IMR-90 (cell line): ENCODE results near the gene PPP1R1A. TPM values are rescaled to one million over a fixed set of nuclear protein-coding genes. Genes with fewer than 3 reads are reported as not detected.

Experiments
- ATAC-seq: fragments of 200-7000 bp; cut with Tn5 transposase; 2 replicates; pipeline ENCODE4 v1.9.1; 2020; ENCODE audit warnings: low read depth, mild to moderate bottlenecking, moderate library complexity
- BruUV-seq: library from RNA; stranded (reverse); fragments of 400-500 nt; replicated peaks from 2 replicates; lab custom pipeline; 2021; lab: Mats Ljungman, UMichigan
- CTCF ChIA-PET: fragments of 300-600 bp; formaldehyde crosslinking; extraction: SDS; loops from one replicate; lab custom pipeline; 2021; ENCODE audit warnings: antibody characterized with exemption; lab: Yijun Ruan, JAX
- POLR2A ChIA-PET: fragments of 300-600 bp; sonication (Branson Sonifier 250); formaldehyde crosslinking; loops from one replicate; lab custom pipeline; 2022; ENCODE audit warnings: antibody characterized with exemption; ENCODE audit not compliant: unreplicated experiment; lab: Charles Lee
- DNase-seq: peaks from one replicate; pipeline ENCODE4 v3.0.0; 2013
- H2AFZ ChIP-seq: replicated peaks from 2 replicates; pipeline ENCODE3; 2013; ENCODE audit warnings: low read length, mild to moderate bottlenecking; ENCODE audit not compliant: poor library complexity
- H2AK5ac ChIP-seq: 2 replicates; pipeline ENCODE4 v1.6.1; 2013; ENCODE audit warnings: low read depth, low read length, inconsistent platforms
- H2AK9ac ChIP-seq: replicated peaks from 2 replicates; pipeline ENCODE3; 2013; ENCODE audit warnings: mild to moderate bottlenecking, low read depth, low read length, moderate library complexity; ENCODE audit not compliant: poor library complexity
- H2BK120ac ChIP-seq: 2 replicates; pipeline ENCODE4 v1.6.1; 2013; ENCODE audit warnings: low read depth, low read length, inconsistent platforms
- H2BK15ac ChIP-seq: 3 replicates; pipeline ENCODE4 v1.6.1; 2013; ENCODE audit warnings: low read depth, low read length, inconsistent platforms
- H2BK20ac ChIP-seq: 2 replicates; pipeline ENCODE4 v1.6.1; 2013; ENCODE audit warnings: low read depth, mild to moderate bottlenecking, inconsistent platforms, low read length, moderate library complexity
- H2BK5ac ChIP-seq: 2 replicates; pipeline ENCODE4 v1.6.1; 2013; ENCODE audit warnings: mild to moderate bottlenecking, low read depth, low read length, inconsistent platforms; ENCODE audit not compliant: poor library complexity, severe bottlenecking
- H3K14ac ChIP-seq: replicated peaks from 2 replicates; pipeline ENCODE4 v1.6.1; 2013; ENCODE audit warnings: low read depth, low read length, inconsistent platforms
- H3K18ac ChIP-seq: 2 replicates; pipeline ENCODE4 v1.6.1; 2013; ENCODE audit warnings: low read depth, low read length, control low read depth
- H3K23ac ChIP-seq: 2 replicates; pipeline ENCODE4 v1.6.1; 2013; ENCODE audit warnings: low read depth, low read length, inconsistent platforms
- H3K27ac ChIP-seq: 2 replicates; pipeline ENCODE4 v1.5.1; 2013; ENCODE audit warnings: mild to moderate bottlenecking, control low read depth, low read length; ENCODE audit not compliant: insufficient read depth
- H3K27me3 ChIP-seq: 2 replicates; pipeline ENCODE4 v1.6.1; 2013; ENCODE audit warnings: low read length; ENCODE audit not compliant: control insufficient read depth, insufficient read depth
- H3K36me3 ChIP-seq: 2 replicates; pipeline ENCODE4 v1.6.1; 2013; ENCODE audit warnings: low read length, mixed read lengths; ENCODE audit not compliant: control insufficient read depth, insufficient read depth
- H3K4ac ChIP-seq: 2 replicates; pipeline ENCODE4 v1.6.1; 2013; ENCODE audit warnings: low read depth, low read length, inconsistent platforms
- H3K4me1 ChIP-seq: 2 replicates; pipeline ENCODE4 v1.6.1; 2013; ENCODE audit warnings: low read length, mixed read lengths; ENCODE audit not compliant: control insufficient read depth, insufficient read depth
- H3K4me2 ChIP-seq: 2 replicates; pipeline ENCODE4 v1.6.1; 2013; ENCODE audit warnings: low read depth, mild to moderate bottlenecking, control low read depth, low read length, moderate library complexity
- H3K4me3 ChIP-seq: 2 replicates; pipeline ENCODE4 v1.5.1; 2013; ENCODE audit warnings: low read depth, mild to moderate bottlenecking, control low read depth, low read length, moderate library complexity; ENCODE audit not compliant: insufficient read depth
- H3K56ac ChIP-seq: 2 replicates; pipeline ENCODE4 v1.6.1; 2013; ENCODE audit warnings: low read length, inconsistent platforms; ENCODE audit not compliant: insufficient read depth; ENCODE audit errors: extremely low read depth
- H3K79me1 ChIP-seq, 2 experiments: 2 replicates each; pipeline ENCODE4 v1.6.1; 2013; ENCODE audit warnings: low read length in 2 of 2, inconsistent platforms in 1 of 2, low read depth in 1 of 2
- H3K9ac ChIP-seq: 2 replicates; pipeline ENCODE4 v1.6.1; 2013; ENCODE audit warnings: low read depth, low read length, control low read depth
- H3K9me1 ChIP-seq: 2 replicates; pipeline ENCODE4 v1.6.1; 2013; ENCODE audit warnings: low read length, inconsistent platforms; ENCODE audit not compliant: insufficient read depth
- H3K9me3 ChIP-seq: 2 replicates; pipeline ENCODE4 v1.6.1; 2013; ENCODE audit warnings: low read length; ENCODE audit not compliant: control insufficient read depth, insufficient read depth
- H4K20me1 ChIP-seq: 2 replicates; pipeline ENCODE4 v1.6.1; 2013; ENCODE audit warnings: low read length, inconsistent platforms; ENCODE audit not compliant: insufficient read depth
- H4K5ac ChIP-seq: 2 replicates; pipeline ENCODE4 v1.6.1; 2013; ENCODE audit warnings: mild to moderate bottlenecking, low read depth, low read length, control low read depth
- H4K8ac ChIP-seq, 2 experiments: 2 replicates each; pipeline ENCODE4 v1.6.1; 2013; ENCODE audit warnings: low read depth in 2 of 2, low read length in 2 of 2, control low read depth in 1 of 2, inconsistent platforms in 1 of 2
- H4K91ac ChIP-seq: 2 replicates; pipeline ENCODE4 v1.6.1; 2013; ENCODE audit warnings: low read depth, low read length, inconsistent platforms; ENCODE audit not compliant: insufficient read depth
- BHLHE40 ChIP-seq: fragments of 150-350 bp; IDR thresholded peaks from 2 replicates; pipeline ENCODE4 v1.6.1; 2016; ENCODE audit warnings: mild to moderate bottlenecking, low read depth, low read length
- MAFK ChIP-seq: IDR thresholded peaks from 2 replicates; pipeline ENCODE4 v1.6.1; 2012; ENCODE audit warnings: low read depth, low read length, improper control_type of control experiment
- MAZ ChIP-seq: IDR thresholded peaks from 2 replicates; pipeline ENCODE4 v1.6.1; 2012; ENCODE audit warnings: low read depth, mild to moderate bottlenecking, low read length, improper control_type of control experiment, moderate library complexity, borderline replicate concordance
- MXI1 ChIP-seq: IDR thresholded peaks from 2 replicates; pipeline ENCODE4 v1.6.1; 2012; ENCODE audit warnings: low read depth, mild to moderate bottlenecking, low read length, moderate library complexity, borderline replicate concordance
- POLR2A ChIP-seq: IDR thresholded peaks from 2 replicates; pipeline ENCODE4 v1.6.1; 2012; ENCODE audit warnings: mild to moderate bottlenecking, low read depth, low read length
- RAD21 ChIP-seq: IDR thresholded peaks from 2 replicates; pipeline ENCODE4 v1.6.1; 2012; ENCODE audit warnings: low read length, improper control_type of control experiment
- RFX5 ChIP-seq: IDR thresholded peaks from 2 replicates; pipeline ENCODE4 v1.8.0; 2012; ENCODE audit warnings: low read depth, mild to moderate bottlenecking, low read length, moderate library complexity
- WGBS, 2 experiments: methylation state at CpG; one replicate each; pipeline versions ENCODE4 v1.1.5 to v1.1.7; 2013; ENCODE audit warnings: missing lambda C conversion rate in 2 of 2; ENCODE audit not compliant: insufficient read length in 1 of 2; ENCODE audit errors: extremely low coverage in 2 of 2; 5-methylcytosine and 5-hydroxymethylcytosine counted together
- dilution Hi-C: fragments of 300-500 bp; cut with HindIII; formaldehyde crosslinking; loops from one replicate; pipeline ENCODE4 v1.14.3; 2018; ENCODE audit warnings: low sequenced_read_pairs; ENCODE audit not compliant: unreplicated experiment
- in situ Hi-C: fragments of 300-500 bp; cut with MboI; formaldehyde crosslinking; loops from 3 replicates; pipeline ENCODE4 v1.14.3; 2019; ENCODE audit warnings: low sequenced_read_pairs, inconsistent platforms, mixed read lengths
- intact Hi-C: fragments of 100-400 bp; cut with micrococcal nuclease; formaldehyde crosslinking; loops from 2 replicates; pipeline ENCODE4 v1.10.0; 2022
- polyA plus RNA-seq, 3 experiments: library from polyadenylated mRNA; depleted of rRNA; stranded (reverse); fragments of >200 nt; gene quantifications; 2 replicates each; pipeline ENCODE4 v1.2.3, GENCODE V29; 2012; ENCODE audit warnings: low replicate concordance in 1 of 3
- total RNA-seq: library from RNA; depleted of rRNA; stranded (reverse); fragments of >200 nt; gene quantifications from 2 replicates; pipeline ENCODE4 v1.2.3, GENCODE V29; 2012
- TF ChIP-seq, protein P1 (sequence below): fragments of 150-350 bp; IDR thresholded peaks from 2 replicates; pipeline ENCODE4 v1.6.1; 2017; ENCODE audit warnings: mild to moderate bottlenecking, antibody characterized with exemption, low read length, low read depth
- TF ChIP-seq, protein P2 (sequence below): conservative IDR thresholded peaks from 2 replicates; pipeline ENCODE4 v1.5.1; 2012; ENCODE audit warnings: mild to moderate bottlenecking, low read depth, low read length, improper control_type of control experiment

Gene PPP1R1A
- total and polyA plus RNA-seq, 2 of the 4 experiments (the other 2 are of a cell fraction): not detected

DNA sequence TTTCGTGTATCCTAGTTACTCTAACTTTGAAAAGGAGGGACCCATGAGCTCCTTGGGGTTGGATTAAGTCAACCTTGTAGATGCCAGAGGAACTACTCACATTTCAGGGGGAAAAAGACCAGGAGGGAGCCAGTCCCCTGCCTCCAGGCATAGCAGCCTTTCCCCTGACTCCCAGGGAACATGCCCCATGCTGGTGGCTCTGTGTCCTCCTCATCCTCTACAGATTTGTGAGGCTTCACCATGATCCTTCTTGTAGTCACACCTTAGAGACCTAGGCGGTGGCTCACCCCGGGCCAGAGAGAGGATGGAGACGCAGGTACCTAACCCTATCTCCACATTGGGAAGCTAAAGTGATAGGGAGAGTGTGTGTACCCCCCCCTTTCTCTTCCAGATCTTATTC lies 16.0 kb upstream of the PPP1R1A start:
- in situ Hi-C loops: no loop called here
- Histone ChIP-seq H3K18ac (no peak overlapping the region), H3K4me1 (no peaks in the 10 kb centered on the region), H2BK20ac (no peak overlapping the region), H3K4me2 (no peak overlapping the region), H2BK120ac (no peak overlapping the region), H4K5ac (no peak overlapping the region), H3K4ac (no peak overlapping the region), H3K9ac (no peak overlapping the region), H3K56ac (no peak overlapping the region), H2BK15ac (no peak overlapping the region), H3K79me1 (no peaks in the 10 kb centered on the region), H3K27me3 (peaks cover 2% of the 10 kb centered on the region; the same call in 1 of the 2 replicates), H4K20me1 (no peaks in the 10 kb centered on the region), H3K9me1 (no peaks in the 10 kb centered on the region), H3K9me3 (no peaks in the 10 kb centered on the region), H2AK5ac (no peak overlapping the region), H3K36me3 (no peaks in the 10 kb centered on the region), H3K14ac (no peak overlapping the region), H2BK5ac (no peak overlapping the region), H4K8ac (no peak overlapping the region), H4K91ac (no peak overlapping the region), H3K4me3 (no peak overlapping the region), H3K27ac (no peak overlapping the region), H2AFZ (no peak overlapping the region), H2AK9ac (no peak overlapping the region), H3K23ac (no peak overlapping the region)
- intact Hi-C loops: loop anchor here (5.0 kb wide), 1 partner anchor 353 kb away; no protein-coding TSS in a partner anchor
- ATAC-seq: no peak
- WGBS, 2 experiments: no CpG with 5 or more reads among the region's 4 CpGs
- ChIA-PET CTCF (interaction anchor here (1.6 kb wide), 1 partner anchor 24 kb away, joined by 5 read pairs; no protein-coding TSS in a partner anchor), POLR2A (no interaction called here)
- BruUV-seq: no TSS peak
- dilution Hi-C loops: no loop called here
- no peak for DNase-seq
- TF ChIP-seq RAD21 (no peak), RFX5 (no peak), POLR2A (no peak), MXI1 (no peak), MAZ (no peak), MAFK (no peak), BHLHE40 (no peak)
- TF ChIP-seq, protein P1, sequence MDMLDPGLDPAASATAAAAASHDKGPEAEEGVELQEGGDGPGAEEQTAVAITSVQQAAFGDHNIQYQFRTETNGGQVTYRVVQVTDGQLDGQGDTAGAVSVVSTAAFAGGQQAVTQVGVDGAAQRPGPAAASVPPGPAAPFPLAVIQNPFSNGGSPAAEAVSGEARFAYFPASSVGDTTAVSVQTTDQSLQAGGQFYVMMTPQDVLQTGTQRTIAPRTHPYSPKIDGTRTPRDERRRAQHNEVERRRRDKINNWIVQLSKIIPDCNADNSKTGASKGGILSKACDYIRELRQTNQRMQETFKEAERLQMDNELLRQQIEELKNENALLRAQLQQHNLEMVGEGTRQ: no peak
- TF ChIP-seq, protein P2, sequence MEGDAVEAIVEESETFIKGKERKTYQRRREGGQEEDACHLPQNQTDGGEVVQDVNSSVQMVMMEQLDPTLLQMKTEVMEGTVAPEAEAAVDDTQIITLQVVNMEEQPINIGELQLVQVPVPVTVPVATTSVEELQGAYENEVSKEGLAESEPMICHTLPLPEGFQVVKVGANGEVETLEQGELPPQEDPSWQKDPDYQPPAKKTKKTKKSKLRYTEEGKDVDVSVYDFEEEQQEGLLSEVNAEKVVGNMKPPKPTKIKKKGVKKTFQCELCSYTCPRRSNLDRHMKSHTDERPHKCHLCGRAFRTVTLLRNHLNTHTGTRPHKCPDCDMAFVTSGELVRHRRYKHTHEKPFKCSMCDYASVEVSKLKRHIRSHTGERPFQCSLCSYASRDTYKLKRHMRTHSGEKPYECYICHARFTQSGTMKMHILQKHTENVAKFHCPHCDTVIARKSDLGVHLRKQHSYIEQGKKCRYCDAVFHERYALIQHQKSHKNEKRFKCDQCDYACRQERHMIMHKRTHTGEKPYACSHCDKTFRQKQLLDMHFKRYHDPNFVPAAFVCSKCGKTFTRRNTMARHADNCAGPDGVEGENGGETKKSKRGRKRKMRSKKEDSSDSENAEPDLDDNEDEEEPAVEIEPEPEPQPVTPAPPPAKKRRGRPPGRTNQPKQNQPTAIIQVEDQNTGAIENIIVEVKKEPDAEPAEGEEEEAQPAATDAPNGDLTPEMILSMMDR: no peak
